ENCODE results near the gene ARFGEF3. TPM values are rescaled to one million over a fixed set of nuclear protein-coding genes. Genes with fewer than 3 reads are reported as not detected.
"Not testable (repeated sequence)": the region's sequence is repeated elsewhere in the genome, so short reads cannot be mapped to it uniquely, and the experiment has no call there.

Gene ARFGEF3
- total and polyA plus RNA-seq, 2 donors, result 0.19 to 0.21 TPM

GRCh38 chr6:138346302-138347195 lies 184.8 kb downstream of the ARFGEF3 start:
- Histone ChIP-seq H3K27ac (ENCODE audit: low read depth in 1 of 2, low read length in 1 of 2) (no peak overlapping the region), H3K4me1 (ENCODE audit: control insufficient read depth in 2 of 2, insufficient read depth in 2 of 2, low read length in 2 of 2) (no peaks in the 10 kb centered on the region), H3K36me3 (ENCODE audit: control insufficient read depth in 2 of 2, insufficient read depth in 2 of 2, low read length in 1 of 2) (no peaks in the 10 kb centered on the region), H3K9me3 (ENCODE audit: control insufficient read depth in 2 of 2, insufficient read depth in 1 of 2, low read length in 1 of 2) (no peaks in the 10 kb centered on the region), H3K27me3 (ENCODE audit: control insufficient read depth in 2 of 2, insufficient read depth in 1 of 2, low read length in 1 of 2) (no peaks in the 10 kb centered on the region), H3K4me3 (ENCODE audit: low read length in 2 of 2) (no peak overlapping the region)
- no peak for DNase-seq (ENCODE audit: low read depth in 6 of 9, low spot score in 9 of 9)
- WGBS, result 95% methylated on average over 2 of the region's 2 CpGs

GRCh38 chr6:138347864-138348263 lies 186.1 kb downstream of the ARFGEF3 start:
- Histone ChIP-seq H3K27me3 (ENCODE audit: control insufficient read depth in 2 of 2, insufficient read depth in 1 of 2, low read length in 1 of 2) (no peaks in the 10 kb centered on the region), H3K4me3 (ENCODE audit: low read length in 2 of 2) (no peak overlapping the region), H3K27ac (ENCODE audit: low read depth in 1 of 2, low read length in 1 of 2) (no peak overlapping the region), H3K4me1 (ENCODE audit: control insufficient read depth in 2 of 2, insufficient read depth in 2 of 2, low read length in 2 of 2) (no peaks in the 10 kb centered on the region), H3K9me3 (ENCODE audit: control insufficient read depth in 2 of 2, insufficient read depth in 1 of 2, low read length in 1 of 2) (no peaks in the 10 kb centered on the region), H3K36me3 (ENCODE audit: control insufficient read depth in 2 of 2, insufficient read depth in 2 of 2, low read length in 1 of 2) (no peaks in the 10 kb centered on the region)
- DNase-seq (ENCODE audit: low read depth in 6 of 9, low spot score in 9 of 9), result no peak
- 97% methylated on average over 2 of the region's 2 CpGs for WGBS

- no peak overlapping the region for H3K27ac ChIP-seq (ENCODE audit: low read depth in 1 of 2, low read length in 1 of 2)
- H3K4me3 ChIP-seq (ENCODE audit: low read length in 2 of 2), result no peak overlapping the region
- no peaks in the 10 kb centered on the region for H3K9me3 ChIP-seq (ENCODE audit: control insufficient read depth in 2 of 2, insufficient read depth in 1 of 2, low read length in 1 of 2)
- no peaks in the 10 kb centered on the region for H3K36me3 ChIP-seq (ENCODE audit: control insufficient read depth in 2 of 2, insufficient read depth in 2 of 2, low read length in 1 of 2)
- WGBS, result 94% methylated on average over 3 of the region's 3 CpGs
- no peaks in the 10 kb centered on the region for H3K4me1 ChIP-seq (ENCODE audit: control insufficient read depth in 2 of 2, insufficient read depth in 2 of 2, low read length in 2 of 2)
- no peaks in the 10 kb centered on the region for H3K27me3 ChIP-seq (ENCODE audit: control insufficient read depth in 2 of 2, insufficient read depth in 1 of 2, low read length in 1 of 2)
- DNase-seq (ENCODE audit: low read depth in 6 of 9, low spot score in 9 of 9), result peak in 1 of 9 donors; percentile 3
Measured at GRCh38 chr6:138349891-138350290, 188.2 kb downstream of the ARFGEF3 start.

GRCh38 chr6:138357928-138358327 lies 196.2 kb downstream of the ARFGEF3 start:
- no peak for DNase-seq (ENCODE audit: low read depth in 6 of 9, low spot score in 9 of 9)
- no peaks in the 10 kb centered on the region for H3K4me1 ChIP-seq (ENCODE audit: control insufficient read depth in 2 of 2, insufficient read depth in 2 of 2, low read length in 2 of 2)
- H3K36me3 ChIP-seq (ENCODE audit: control insufficient read depth in 2 of 2, insufficient read depth in 2 of 2, low read length in 1 of 2), result no peaks in the 10 kb centered on the region
- H3K27me3 ChIP-seq (ENCODE audit: control insufficient read depth in 2 of 2, insufficient read depth in 1 of 2, low read length in 1 of 2), result no peaks in the 10 kb centered on the region
- no peak overlapping the region for H3K4me3 ChIP-seq (ENCODE audit: low read length in 2 of 2)
- H3K27ac ChIP-seq (ENCODE audit: low read depth in 1 of 2, low read length in 1 of 2), result no peak overlapping the region
- no peaks in the 10 kb centered on the region for H3K9me3 ChIP-seq (ENCODE audit: control insufficient read depth in 2 of 2, insufficient read depth in 1 of 2, low read length in 1 of 2)
- 97% methylated on average over 1 of the region's 1 CpG for WGBS

- not testable (repeated sequence) for H3K27me3 ChIP-seq (ENCODE audit: control insufficient read depth in 2 of 2, insufficient read depth in 1 of 2, low read length in 1 of 2); H3K4me1 ChIP-seq (ENCODE audit: control insufficient read depth in 2 of 2, insufficient read depth in 2 of 2, low read length in 2 of 2); H3K9me3 ChIP-seq (ENCODE audit: control insufficient read depth in 2 of 2, insufficient read depth in 1 of 2, low read length in 1 of 2); H3K27ac ChIP-seq (ENCODE audit: low read depth in 1 of 2, low read length in 1 of 2); H3K4me3 ChIP-seq (ENCODE audit: low read length in 2 of 2); H3K36me3 ChIP-seq (ENCODE audit: control insufficient read depth in 2 of 2, insufficient read depth in 2 of 2, low read length in 1 of 2); DNase-seq (ENCODE audit: low read depth in 6 of 9, low spot score in 9 of 9)
- WGBS, result 98% methylated on average over 8 of the region's 8 CpGs
Measured at GRCh38 chr6:138368684-138369083, 206.9 kb downstream of the ARFGEF3 start.

- H3K4me3 ChIP-seq (ENCODE audit: low read length in 2 of 2), result no peak overlapping the region
- no peaks in the 10 kb centered on the region for H3K4me1 ChIP-seq (ENCODE audit: control insufficient read depth in 2 of 2, insufficient read depth in 2 of 2, low read length in 2 of 2)
- no peaks in the 10 kb centered on the region for H3K36me3 ChIP-seq (ENCODE audit: control insufficient read depth in 2 of 2, insufficient read depth in 2 of 2, low read length in 1 of 2)
- H3K9me3 ChIP-seq (ENCODE audit: control insufficient read depth in 2 of 2, insufficient read depth in 1 of 2, low read length in 1 of 2), result no peaks in the 10 kb centered on the region
- WGBS, result 88% methylated on average over 9 of the region's 9 CpGs
- no peaks in the 10 kb centered on the region for H3K27me3 ChIP-seq (ENCODE audit: control insufficient read depth in 2 of 2, insufficient read depth in 1 of 2, low read length in 1 of 2)
- no peak overlapping the region for H3K27ac ChIP-seq (ENCODE audit: low read depth in 1 of 2, low read length in 1 of 2)
- DNase-seq (ENCODE audit: low read depth in 6 of 9, low spot score in 9 of 9), result no peak
Measured at GRCh38 chr6:138370631-138371451, 209.1 kb downstream of the ARFGEF3 start.

- no peak overlapping the region for H3K4me3 ChIP-seq (ENCODE audit: low read length in 2 of 2)
- H3K27ac ChIP-seq (ENCODE audit: low read depth in 1 of 2, low read length in 1 of 2), result no peak overlapping the region
- no peaks in the 10 kb centered on the region for H3K36me3 ChIP-seq (ENCODE audit: control insufficient read depth in 2 of 2, insufficient read depth in 2 of 2, low read length in 1 of 2)
- 98% methylated on average over 3 of the region's 3 CpGs for WGBS
- no peak for DNase-seq (ENCODE audit: low read depth in 6 of 9, low spot score in 9 of 9)
- H3K4me1 ChIP-seq (ENCODE audit: control insufficient read depth in 2 of 2, insufficient read depth in 2 of 2, low read length in 2 of 2), result no peaks in the 10 kb centered on the region
- H3K27me3 ChIP-seq (ENCODE audit: control insufficient read depth in 2 of 2, insufficient read depth in 1 of 2, low read length in 1 of 2), result no peaks in the 10 kb centered on the region
- H3K9me3 ChIP-seq (ENCODE audit: control insufficient read depth in 2 of 2, insufficient read depth in 1 of 2, low read length in 1 of 2), result no peaks in the 10 kb centered on the region
Measured at GRCh38 chr6:138371452-138371711, 209.6 kb downstream of the ARFGEF3 start.

- no peaks in the 10 kb centered on the region for H3K27me3 ChIP-seq (ENCODE audit: control insufficient read depth in 2 of 2, insufficient read depth in 1 of 2, low read length in 1 of 2)
Measured at GRCh38 chr6:138371720-138372119, 210.0 kb downstream of the ARFGEF3 start.

GRCh38 chr6:138372711-138373463 lies 211.1 kb downstream of the ARFGEF3 start:
- Histone ChIP-seq H3K4me1 (ENCODE audit: control insufficient read depth in 2 of 2, insufficient read depth in 2 of 2, low read length in 2 of 2) (no peaks in the 10 kb centered on the region), H3K9me3 (ENCODE audit: control insufficient read depth in 2 of 2, insufficient read depth in 1 of 2, low read length in 1 of 2) (no peaks in the 10 kb centered on the region), H3K27ac (ENCODE audit: low read depth in 1 of 2, low read length in 1 of 2) (no peak overlapping the region), H3K4me3 (ENCODE audit: low read length in 2 of 2) (no peak overlapping the region), H3K36me3 (ENCODE audit: control insufficient read depth in 2 of 2, insufficient read depth in 2 of 2, low read length in 1 of 2) (no peaks in the 10 kb centered on the region), H3K27me3 (ENCODE audit: control insufficient read depth in 2 of 2, insufficient read depth in 1 of 2, low read length in 1 of 2) (no peaks in the 10 kb centered on the region)
- DNase-seq (ENCODE audit: low read depth in 6 of 9, low spot score in 9 of 9), result peak in 1 of 9 donors; percentile 7

More at GRCh38 chr6:138371720-138372119, 210.0 kb downstream of the ARFGEF3 start:
- DNase-seq (ENCODE audit: low read depth in 6 of 9, low spot score in 9 of 9), result no peak
- H3K9me3 ChIP-seq (ENCODE audit: control insufficient read depth in 2 of 2, insufficient read depth in 1 of 2, low read length in 1 of 2), result no peaks in the 10 kb centered on the region
- no peaks in the 10 kb centered on the region for H3K36me3 ChIP-seq (ENCODE audit: control insufficient read depth in 2 of 2, insufficient read depth in 2 of 2, low read length in 1 of 2)
- no peak overlapping the region for H3K27ac ChIP-seq (ENCODE audit: low read depth in 1 of 2, low read length in 1 of 2)
- WGBS, result 86% methylated on average over 3 of the region's 3 CpGs
- H3K4me3 ChIP-seq (ENCODE audit: low read length in 2 of 2), result no peak overlapping the region
- no peaks in the 10 kb centered on the region for H3K4me1 ChIP-seq (ENCODE audit: control insufficient read depth in 2 of 2, insufficient read depth in 2 of 2, low read length in 2 of 2)
